GM21529 (cell line): Measurements from ENCODE around the gene MRTFA.

ENCODE experiments used
- ATAC-seq: cut with Tn5 transposase; IDR thresholded peaks from one replicate; pipeline ENCODE4 v1.9.1; 2021; ENCODE audit not compliant: unreplicated experiment

Gene MRTFA

DNA sequence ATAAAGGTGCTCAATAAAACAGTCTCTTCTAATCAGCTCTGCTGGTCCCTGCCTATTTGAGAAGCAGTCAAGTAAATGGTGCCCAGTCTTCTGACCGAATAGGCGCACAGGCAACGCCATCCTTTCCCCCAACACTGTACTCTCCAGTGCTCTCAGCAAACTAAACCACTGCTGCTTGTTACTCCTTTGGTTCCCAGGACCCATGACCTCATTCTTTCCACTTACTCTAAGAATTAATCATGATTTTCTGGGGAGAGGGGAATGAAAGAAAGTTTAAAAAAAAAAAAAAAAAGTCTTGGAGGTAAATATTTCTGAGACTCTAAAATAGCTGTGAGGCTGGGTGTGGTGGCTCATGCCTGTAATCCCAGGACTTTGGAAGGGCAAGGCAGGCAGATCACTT lies 202.4 kb downstream of the MRTFA start:
- ATAC-seq: no peak

DNA sequence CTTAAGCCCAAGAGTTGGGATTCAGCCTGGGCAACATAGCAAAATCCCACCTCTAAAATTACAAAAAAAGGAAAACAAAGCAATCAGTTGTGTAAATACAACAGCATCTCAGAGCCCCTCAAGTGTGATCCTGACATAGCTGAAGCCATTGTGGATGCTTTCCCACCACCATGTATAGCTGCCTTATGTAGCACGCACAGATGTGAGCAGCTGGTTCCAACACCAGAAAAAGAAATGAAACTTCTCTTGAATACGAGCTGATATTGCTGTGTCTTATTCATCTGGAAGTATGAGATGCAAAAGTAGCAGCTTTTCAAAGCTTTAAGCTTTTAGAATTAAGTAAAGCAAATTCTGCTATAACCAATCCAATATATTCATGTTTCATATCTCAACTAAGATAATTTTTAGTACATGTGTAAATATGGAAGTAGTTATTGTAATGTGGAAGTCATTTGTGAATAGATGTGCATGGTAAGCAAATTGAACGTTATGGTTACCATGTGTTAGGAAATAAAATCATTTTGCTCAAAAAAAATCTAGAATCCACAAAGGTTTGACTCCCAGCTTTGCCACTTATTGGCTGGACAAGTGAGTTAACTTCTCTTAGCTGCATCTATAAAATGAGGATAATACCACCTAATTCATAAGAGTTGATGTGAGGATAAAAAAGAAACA lies 203.0 kb downstream of the MRTFA start:
- no peak for ATAC-seq

DNA sequence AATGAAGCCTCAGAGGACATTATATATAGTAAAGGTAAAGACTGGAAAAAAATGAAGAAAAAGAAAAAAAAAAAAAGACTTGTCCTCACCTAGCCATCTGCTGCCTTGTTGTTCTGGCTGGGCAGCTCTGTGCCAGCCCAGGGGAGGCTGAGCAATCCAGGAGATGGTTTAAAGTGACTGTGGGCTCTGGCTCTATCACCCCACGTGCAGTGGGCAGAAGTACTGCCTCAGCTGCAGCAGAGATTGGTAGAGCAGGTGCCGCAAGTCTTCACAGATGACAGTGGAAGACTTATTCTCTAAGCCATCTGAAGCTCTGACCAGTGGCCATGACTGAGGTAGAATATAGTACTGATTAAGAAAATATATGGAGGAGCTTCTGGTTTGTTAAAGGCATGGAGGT lies 203.9 kb downstream of the MRTFA start:
- no peak for ATAC-seq

GRCh38 chr22:40432157-40432556 lies 204.4 kb downstream of the MRTFA start:
- ATAC-seq: no peak

- no peak for ATAC-seq
Observed at GRCh38 chr22:40430991-40431390, 205.5 kb downstream of the MRTFA start.

GRCh38 chr22:40429481-40429880 lies 207.0 kb downstream of the MRTFA start:
- no peak for ATAC-seq

DNA sequence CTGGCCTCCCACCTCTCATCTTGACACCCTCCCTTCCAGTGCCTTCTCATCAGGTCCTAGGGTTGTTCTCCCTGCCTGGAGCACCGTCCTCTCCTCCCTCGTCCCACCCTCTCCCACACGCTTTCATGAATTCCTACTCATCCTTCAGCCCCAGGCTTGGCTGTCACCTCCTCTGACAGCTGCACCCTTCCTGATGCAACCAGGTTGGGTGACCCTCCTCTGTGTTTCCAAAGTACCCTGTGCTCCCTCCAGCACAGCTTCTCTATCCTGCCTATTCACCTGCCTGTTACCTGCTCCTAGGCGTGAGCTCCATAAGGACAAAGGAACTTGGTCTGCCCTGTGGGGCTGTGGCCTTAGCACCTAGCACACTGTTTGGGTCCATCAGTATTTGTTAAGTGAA lies 207.7 kb downstream of the MRTFA start:
- ATAC-seq: no peak

- no peak for ATAC-seq
Observed at GRCh38 chr22:40426594-40427333, 209.8 kb downstream of the MRTFA start.

DNA sequence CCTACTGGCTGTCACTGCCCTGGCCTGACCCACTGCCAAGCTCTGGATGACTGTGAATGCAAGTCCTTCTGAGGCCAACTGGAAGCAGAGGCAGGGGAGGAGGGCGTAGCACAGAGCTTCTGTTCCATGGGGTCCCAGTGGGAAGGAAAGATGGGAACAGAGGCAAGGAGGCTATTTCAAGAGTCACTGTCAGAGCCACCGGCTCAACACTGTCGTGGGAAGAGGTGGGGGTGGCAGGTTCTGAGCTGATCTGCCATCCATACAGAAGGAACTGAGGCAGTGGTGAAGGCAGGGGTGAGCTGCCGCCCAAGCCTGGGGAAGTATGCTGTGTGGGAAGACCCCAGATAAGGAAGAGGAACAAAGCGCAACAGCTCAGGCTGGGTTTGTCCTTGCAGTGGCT lies 211.4 kb downstream of the MRTFA start:
- ATAC-seq: no peak

GRCh38 chr22:40423882-40424640 lies 212.5 kb downstream of the MRTFA start:
- ATAC-seq: no peak

GRCh38 chr22:40423310-40423688 lies 213.2 kb downstream of the MRTFA start:
- no peak for ATAC-seq

- no peak for ATAC-seq
Observed at GRCh38 chr22:40422558-40423309, 213.8 kb downstream of the MRTFA start.

GRCh38 chr22:40421941-40422340 lies 214.6 kb downstream of the MRTFA start:
- no peak for ATAC-seq

DNA sequence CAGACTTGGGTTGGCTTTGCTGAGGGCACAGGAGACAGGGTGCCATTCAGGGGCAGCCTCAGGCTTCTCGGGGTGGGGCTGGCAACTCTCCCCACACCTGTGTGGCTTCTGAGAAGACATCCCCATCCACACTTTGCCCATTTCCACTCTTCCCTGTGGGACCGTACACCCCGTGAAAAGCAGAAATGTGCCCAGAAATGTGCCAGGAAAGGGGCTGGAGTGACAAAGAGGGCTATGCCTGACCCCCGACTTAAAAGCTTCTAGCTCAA lies 215.5 kb downstream of the MRTFA start:
- no peak for ATAC-seq

DNA sequence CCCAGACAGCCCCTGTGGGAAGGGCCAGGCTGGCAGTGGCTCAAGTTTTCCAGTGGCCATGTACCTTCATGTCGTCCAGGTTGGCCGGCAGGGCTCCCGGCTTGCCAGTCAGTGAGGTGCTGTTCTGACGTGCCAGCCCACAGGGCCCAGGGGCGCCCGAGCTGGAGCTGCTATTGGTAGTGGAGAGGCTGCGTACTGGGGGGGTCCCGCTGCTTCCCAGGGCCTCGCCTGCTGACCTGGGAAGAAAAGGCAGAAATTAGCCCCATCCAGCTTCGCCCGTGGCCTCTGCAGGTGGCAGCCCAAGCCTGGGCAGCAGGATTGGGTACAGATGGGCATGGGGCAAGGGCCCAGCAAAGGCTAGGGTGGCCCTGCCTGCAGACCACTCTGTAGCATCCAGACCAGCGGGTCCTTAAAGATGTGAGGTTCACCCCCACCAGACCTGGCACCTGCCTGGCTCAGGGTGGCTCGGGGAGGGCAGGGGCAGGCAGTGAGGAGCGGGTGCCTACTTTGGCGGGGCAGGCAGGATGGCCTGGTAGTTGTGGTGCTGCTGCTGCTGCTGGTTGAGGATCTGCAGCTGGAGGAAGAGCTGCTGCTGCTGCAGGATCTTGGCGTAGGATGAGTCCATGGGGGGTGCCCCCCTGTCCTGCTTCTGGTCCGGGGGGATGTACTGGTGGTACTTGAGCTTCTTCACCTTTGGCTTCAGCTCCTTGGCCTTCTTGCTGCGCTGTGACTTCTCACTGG lies 216.0 kb downstream of the MRTFA start:
- no peak for ATAC-seq

GRCh38 chr22:40419718-40420117 lies 216.8 kb downstream of the MRTFA start:
- no peak for ATAC-seq

DNA sequence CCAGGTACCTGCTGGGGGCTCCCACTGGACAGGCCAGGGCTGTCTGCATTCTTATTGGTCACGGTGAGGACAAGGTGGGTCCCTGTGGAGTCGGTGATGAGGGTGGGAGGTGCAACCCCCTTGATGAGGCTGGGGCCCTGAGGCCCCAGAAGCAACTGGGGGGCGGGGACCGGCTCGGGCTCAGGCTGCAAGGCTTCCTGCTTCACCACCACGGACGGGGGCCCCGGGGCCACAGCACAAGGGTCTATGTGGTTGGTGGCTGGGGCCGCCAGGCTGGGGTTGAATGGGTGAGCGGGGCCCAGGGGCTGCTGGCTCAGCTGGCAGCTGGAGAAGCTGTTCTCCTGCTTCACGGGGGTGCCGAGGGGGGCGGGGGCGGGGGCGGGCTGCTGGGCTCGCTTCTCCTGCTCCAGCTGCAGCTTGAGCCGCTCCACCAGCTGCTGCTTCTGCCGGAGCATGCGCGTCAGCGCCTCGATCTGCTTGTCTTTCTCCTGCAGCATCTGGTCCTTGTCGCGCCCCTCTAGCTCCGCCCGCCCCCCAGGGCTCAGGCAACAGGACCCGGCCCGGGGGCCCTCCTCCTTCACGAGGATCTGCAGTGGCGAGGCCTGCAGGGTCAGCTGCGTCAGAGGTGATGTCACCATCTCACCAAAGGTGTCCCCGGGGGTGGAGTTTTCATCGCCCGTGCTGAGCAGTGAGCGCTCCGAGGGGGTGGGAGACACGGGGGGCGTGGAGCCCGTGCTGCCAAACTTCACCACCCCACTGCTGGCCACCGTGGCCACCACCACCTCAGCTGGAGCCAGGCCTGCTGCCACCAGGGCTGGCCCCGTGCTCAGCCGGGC lies 217.9 kb downstream of the MRTFA start:
- no peak for ATAC-seq

DNA sequence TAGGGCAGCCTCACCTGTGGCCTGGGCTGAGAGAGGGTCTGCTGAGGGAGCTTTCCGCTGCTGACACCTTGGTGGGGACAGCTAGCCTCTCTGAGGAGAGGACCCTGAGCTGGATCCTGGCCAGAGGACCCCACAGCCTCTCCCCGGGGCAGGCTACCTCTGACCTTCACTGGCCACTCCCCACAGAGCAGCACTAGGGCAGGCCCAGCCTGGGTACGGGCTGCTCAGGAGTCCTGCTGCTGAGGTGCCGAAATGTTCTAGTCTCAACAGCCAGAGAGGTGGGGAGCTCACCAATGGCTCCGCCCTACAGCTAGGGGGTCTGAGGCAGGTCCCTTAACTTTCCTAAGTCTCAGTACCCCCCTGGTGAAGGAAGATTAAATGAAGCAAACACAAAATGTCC lies 218.6 kb downstream of the MRTFA start:
- ATAC-seq: no peak

DNA sequence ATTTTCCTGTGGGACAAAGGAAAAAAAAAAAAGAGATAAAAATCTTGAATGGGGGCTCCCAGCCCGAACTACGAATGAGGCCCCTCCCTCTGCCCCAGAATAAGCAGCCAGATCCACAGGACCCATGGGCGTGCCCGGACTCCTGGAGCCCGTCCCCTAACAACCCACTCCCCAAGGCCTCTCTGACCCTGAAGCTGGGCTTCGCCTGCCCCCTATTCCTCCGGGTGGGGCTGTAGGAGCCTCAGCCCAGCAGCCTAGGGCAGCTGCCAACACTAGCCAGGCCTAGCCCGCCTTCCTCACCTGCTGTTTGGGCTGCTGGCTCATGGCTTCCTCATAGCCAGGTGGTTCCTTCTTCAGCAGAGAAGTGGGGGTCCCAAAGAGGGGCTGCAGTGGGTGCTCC lies 219.5 kb downstream of the MRTFA start:
- no peak for ATAC-seq

DNA sequence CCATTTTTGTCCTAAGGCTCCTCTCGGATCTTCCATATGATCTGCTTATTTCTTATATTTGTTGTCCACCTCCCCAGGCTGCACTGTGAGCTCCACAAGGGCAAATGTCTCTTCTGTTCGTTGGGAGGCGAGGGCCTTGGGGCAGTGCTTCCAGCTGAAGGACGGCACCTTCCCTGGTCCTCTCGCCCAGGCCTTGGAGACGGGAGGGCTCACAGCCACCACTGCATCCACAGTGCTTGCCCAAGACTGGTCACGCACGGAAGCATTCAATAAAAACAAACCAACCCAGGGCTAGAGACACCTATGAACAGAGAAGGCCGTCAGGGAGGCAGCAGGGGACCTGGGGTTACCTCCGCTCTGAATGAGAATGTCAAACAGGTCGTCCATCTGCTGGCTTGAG lies 219.9 kb downstream of the MRTFA start:
- no peak for ATAC-seq
